BLaER1 (cell line): ENCODE results near the gene AIF1.

Experiments
- H3K27ac ChIP-seq: shearing (Covaris generic); formaldehyde crosslinking; 2 replicates; pipeline ENCODE4 v1.8.1; 2022
- H3K27me3 ChIP-seq: shearing (Covaris generic); formaldehyde crosslinking; 2 replicates; pipeline ENCODE4 v1.8.1; 2022
- H3K36me3 ChIP-seq: shearing (Covaris generic); formaldehyde crosslinking; 2 replicates; pipeline ENCODE4 v1.8.1; 2022
- H3K4me1 ChIP-seq: shearing (Covaris generic); formaldehyde crosslinking; 2 replicates; pipeline ENCODE4 v1.8.1; 2022
- H3K4me2 ChIP-seq: shearing (Covaris generic); formaldehyde crosslinking; 2 replicates; pipeline ENCODE4 v1.8.1; 2022
- H3K4me3 ChIP-seq: shearing (Covaris generic); formaldehyde crosslinking; 2 replicates; pipeline ENCODE4 v1.8.1; 2022
- H3K9ac ChIP-seq: shearing (Covaris generic); formaldehyde crosslinking; 2 replicates; pipeline ENCODE4 v1.8.1; 2022
- H3K9me3 ChIP-seq: shearing (Covaris generic); formaldehyde crosslinking; 2 replicates; pipeline ENCODE4 v1.8.1; 2022
- H4K20me1 ChIP-seq: shearing (Covaris generic); formaldehyde crosslinking; 2 replicates; pipeline ENCODE4 v1.8.1; 2022
- Cebpa-rat ChIP-seq: shearing (Covaris generic); IDR thresholded peaks from 2 replicates; pipeline ENCODE4 v1.8.1; 2022

The AIF1 gene

GRCh38 chr6:31662124-31662723, 47.2 kb downstream of the AIF1 start:
- Histone ChIP-seq H3K4me3 (no peak overlapping the region), H3K27ac (0 out of 2 replicates have a peak overlapping the region, but pooled peaks have one; percentile 16), H3K27me3 (no peaks in the 10 kb centered on the region), H3K4me1 (peaks cover 73% of the 10 kb centered on the region), H3K36me3 (peaks cover 33% of the 10 kb centered on the region), H3K4me2 (peak overlapping the region; percentile 100), H4K20me1 (peaks cover 15% of the 10 kb centered on the region; the same call in 1 of the 2 replicates), H3K9me3 (no peaks in the 10 kb centered on the region), H3K9ac (peak overlapping the region; percentile 91; the same call in 1 of the 2 replicates)
- no peak for TF ChIP-seq Cebpa-rat

GRCh38 chr6:31663126-31663960, 48.3 kb downstream of the AIF1 start:
- peak overlapping the region; percentile 100 for H3K4me2 ChIP-seq
- TF ChIP-seq Cebpa-rat: no peak
- no peaks in the 10 kb centered on the region for H3K9me3 ChIP-seq
- peaks cover 67% of the 10 kb centered on the region for H3K4me1 ChIP-seq
- H4K20me1 ChIP-seq: peaks cover 13% of the 10 kb centered on the region; the same call in 1 of the 2 replicates
- peaks cover 35% of the 10 kb centered on the region for H3K36me3 ChIP-seq
- peak overlapping the region; percentile 83 for H3K4me3 ChIP-seq
- H3K27ac ChIP-seq: peak overlapping the region; percentile 97
- H3K9ac ChIP-seq: peak overlapping the region; percentile 91
- no peaks in the 10 kb centered on the region for H3K27me3 ChIP-seq

- peaks cover 42% of the 10 kb centered on the region for H3K36me3 ChIP-seq
- H4K20me1 ChIP-seq: peaks cover 15% of the 10 kb centered on the region; the same call in 1 of the 2 replicates
- H3K9ac ChIP-seq: peak overlapping the region; percentile 91
- no peaks in the 10 kb centered on the region for H3K27me3 ChIP-seq
- H3K4me2 ChIP-seq: peak overlapping the region; percentile 100
- TF ChIP-seq Cebpa-rat: no peak
- H3K9me3 ChIP-seq: no peaks in the 10 kb centered on the region
- H3K4me3 ChIP-seq: peak overlapping the region; percentile 83
- H3K27ac ChIP-seq: peak overlapping the region; percentile 97
- peaks cover 59% of the 10 kb centered on the region for H3K4me1 ChIP-seq
Observed at GRCh38 chr6:31663961-31664789, 49.1 kb downstream of the AIF1 start.

GRCh38 chr6:31664790-31665500, 49.9 kb downstream of the AIF1 start, which contains the start of gene GPANK1:
GPANK1 (minus strand) TSS chr6:31664997; CDS start chr6:31664478, 519 bp downstream.
- H4K20me1 ChIP-seq: peaks cover 18% of the 10 kb centered on the region; the same call in 1 of the 2 replicates
- peak within 1 kb of the TSS; percentile 97 for H3K27ac ChIP-seq
- H3K4me3 ChIP-seq: peak within 1 kb of the TSS; percentile 83
- H3K9me3 ChIP-seq: no peaks in the 10 kb centered on the region
- H3K27me3 ChIP-seq: no peaks in the 10 kb centered on the region
- peaks cover 50% of the 10 kb centered on the region for H3K36me3 ChIP-seq
- TF ChIP-seq Cebpa-rat: no peak
- peaks cover 51% of the 10 kb centered on the region for H3K4me1 ChIP-seq
- H3K4me2 ChIP-seq: peak within 1 kb of the TSS; percentile 100
- H3K9ac ChIP-seq: peak within 1 kb of the TSS; percentile 91

- Histone ChIP-seq H3K27me3 (no peaks in the 10 kb centered on the region), H3K36me3 (peaks cover 58% of the 10 kb centered on the region), H4K20me1 (peaks cover 18% of the 10 kb centered on the region; the same call in 1 of the 2 replicates), H3K4me2 (peak within 1 kb of the TSS; percentile 100), H3K4me1 (peaks cover 49% of the 10 kb centered on the region), H3K9me3 (no peaks in the 10 kb centered on the region), H3K9ac (peak within 1 kb of the TSS; percentile 91), H3K27ac (peak within 1 kb of the TSS; percentile 97), H3K4me3 (peak within 1 kb of the TSS; percentile 83)
- TF ChIP-seq Cebpa-rat: no peak
Observed at GRCh38 chr6:31665501-31666336, 50.7 kb downstream of the AIF1 start, which contains the start of gene CSNK2B. CSNK2B (plus strand) TSS chr6:31666080; CDS start chr6:31666832, 752 bp downstream.

GRCh38 chr6:31666337-31666965, 51.4 kb downstream of the AIF1 start:
- Histone ChIP-seq H3K9ac (peak overlapping the region; percentile 91), H3K4me1 (peaks cover 42% of the 10 kb centered on the region), H3K4me3 (peak overlapping the region; percentile 83), H3K27ac (peak overlapping the region; percentile 97), H3K27me3 (no peaks in the 10 kb centered on the region), H3K9me3 (no peaks in the 10 kb centered on the region), H4K20me1 (peaks cover 19% of the 10 kb centered on the region; the same call in 1 of the 2 replicates), H3K4me2 (peak overlapping the region; percentile 89), H3K36me3 (peaks cover 64% of the 10 kb centered on the region)
- no peak for TF ChIP-seq Cebpa-rat
